C1 segment of cervical spinal cord (tissue), 14 donors: ENCODE measurements around the gene MUC12.
"Not testable (repeated sequence)": the region's sequence is repeated elsewhere in the genome, so short reads cannot be mapped to it uniquely, and the experiment has no call there.

Source experiments
- DNase-seq, 14 donors: peaks; one replicate each; lab custom pipeline; 2025; lab: John Stamatoyannopoulos, UW

The MUC12 gene

GRCh38 chr7:100992280-100992679 is 22.9 kb downstream of the MUC12 start:
- not testable (repeated sequence) for DNase-seq

GRCh38 chr7:100994671-100995070 is 25.3 kb downstream of the MUC12 start:
- DNase-seq: not testable (repeated sequence)

- not testable (repeated sequence) for DNase-seq
Observed at GRCh38 chr7:100998530-100998929, 29.2 kb downstream of the MUC12 start.

- not testable (repeated sequence) for DNase-seq
Observed at GRCh38 chr7:100999334-100999733, 30.0 kb downstream of the MUC12 start.

GRCh38 chr7:101000025-101000424 is 30.7 kb downstream of the MUC12 start:
- DNase-seq: not testable (repeated sequence)

- DNase-seq: not testable (repeated sequence)
Observed at GRCh38 chr7:101002333-101002732, 33.0 kb downstream of the MUC12 start.

- DNase-seq: not testable (repeated sequence)
Observed at GRCh38 chr7:101007361-101007760, 38.0 kb downstream of the MUC12 start.

- DNase-seq: no peak
Observed at GRCh38 chr7:101009629-101010028, 40.3 kb downstream of the MUC12 start.

- no peak for DNase-seq
Observed at GRCh38 chr7:101012931-101013330, 43.6 kb downstream of the MUC12 start.

- no peak for DNase-seq
Observed at GRCh38 chr7:101015626-101016025, 46.3 kb downstream of the MUC12 start.

GRCh38 chr7:101017064-101017777 is 47.9 kb downstream of the MUC12 start:
- DNase-seq: peak in 2 of 14 donors; percentile 2 to 3

GRCh38 chr7:101018271-101019167 is 49.2 kb downstream of the MUC12 start:
- DNase-seq: no peak

GRCh38 chr7:101020444-101020843 is 51.1 kb downstream of the MUC12 start:
- DNase-seq: no peak

- DNase-seq: no peak
Observed at GRCh38 chr7:101021703-101022102, 52.3 kb downstream of the MUC12 start.

GRCh38 chr7:101023839-101024238 is 54.5 kb downstream of the MUC12 start:
- DNase-seq: no peak

GRCh38 chr7:101031082-101031481 is 61.7 kb downstream of the MUC12 start:
- no peak for DNase-seq

- DNase-seq: no peak
Observed at GRCh38 chr7:101035941-101036340, 66.6 kb downstream of the MUC12 start.

GRCh38 chr7:101041283-101041682 is 71.9 kb downstream of the MUC12 start:
- not testable (repeated sequence) for DNase-seq

- DNase-seq: peak in 8 of 14 donors; percentile 3 to 36 (median 22)
Observed at GRCh38 chr7:101058355-101058754, 89.0 kb downstream of the MUC12 start.

GRCh38 chr7:101059620-101059942 is 90.2 kb downstream of the MUC12 start:
- no peak for DNase-seq

- no peak for DNase-seq
Observed at GRCh38 chr7:101060992-101061391, 91.6 kb downstream of the MUC12 start.

- not testable (repeated sequence) for DNase-seq
Observed at GRCh38 chr7:101064176-101064550, 94.8 kb downstream of the MUC12 start.

- not testable (repeated sequence) for DNase-seq
Observed at GRCh38 chr7:101065162-101065561, 95.8 kb downstream of the MUC12 start.
